ENCODE results near the gene PCF11.

- TF ChIP-seq CTCF (IDR thresholded peaks at IDR 0.05) (no peak), EZH2 (IDR thresholded peaks at IDR 0.05) (no peak)
Observed at GRCh38 chr11:83116015-83116641, 40.8 kb upstream of the PCF11 start.
